ENCODE data around the gene AK8. TPM values are rescaled to one million over a fixed set of nuclear protein-coding genes. Genes with fewer than 3 reads are reported as not detected.

Gene AK8
- total and polyA plus RNA-seq, 9 donors, result 0.36 to 9.8 (median 1.6) TPM

DNA sequence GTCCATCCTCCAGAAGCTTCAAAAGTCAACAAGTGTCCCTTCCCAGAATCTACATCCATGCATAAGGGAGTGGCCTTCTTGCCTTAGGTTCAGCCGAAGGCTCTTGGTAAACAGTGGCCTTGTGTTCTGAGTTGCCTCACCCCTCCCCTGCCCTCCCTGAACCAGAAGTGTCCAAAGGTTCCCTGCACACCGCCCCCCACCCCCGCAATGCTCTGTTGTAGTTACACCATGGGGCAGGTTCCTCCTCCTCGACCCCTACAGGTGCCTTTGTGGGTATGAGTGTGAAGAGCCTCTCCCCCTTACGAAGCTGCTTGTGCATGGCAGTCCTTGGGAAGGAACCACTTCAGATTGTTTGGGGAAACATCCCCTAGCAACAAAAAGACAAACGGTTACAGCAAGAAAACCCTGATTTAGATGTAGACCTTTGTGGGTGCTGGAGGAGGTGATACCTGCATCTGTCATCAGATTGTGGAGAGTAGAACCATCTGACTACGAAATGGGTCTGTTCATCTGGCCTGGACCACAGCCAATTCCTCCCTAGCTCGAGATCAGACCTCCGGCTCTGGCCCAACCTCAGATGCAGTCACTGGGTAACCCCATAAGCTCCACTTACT, 7.7 kb upstream of the AK8 start:
- intact Hi-C loops (cut with DNase I), result no loop called here
- Histone ChIP-seq H3K4me1 (ENCODE audit: insufficient read depth) (no peaks in the 10 kb centered on the region), H3K36me3 (no peaks in the 10 kb centered on the region), H3K27ac (no peak overlapping the region), H3K4me3 (no peak overlapping the region), H3K9me3 (no peaks in the 10 kb centered on the region), H3K27me3 (no peaks in the 10 kb centered on the region)
- TF ChIP-seq, protein P1, sequence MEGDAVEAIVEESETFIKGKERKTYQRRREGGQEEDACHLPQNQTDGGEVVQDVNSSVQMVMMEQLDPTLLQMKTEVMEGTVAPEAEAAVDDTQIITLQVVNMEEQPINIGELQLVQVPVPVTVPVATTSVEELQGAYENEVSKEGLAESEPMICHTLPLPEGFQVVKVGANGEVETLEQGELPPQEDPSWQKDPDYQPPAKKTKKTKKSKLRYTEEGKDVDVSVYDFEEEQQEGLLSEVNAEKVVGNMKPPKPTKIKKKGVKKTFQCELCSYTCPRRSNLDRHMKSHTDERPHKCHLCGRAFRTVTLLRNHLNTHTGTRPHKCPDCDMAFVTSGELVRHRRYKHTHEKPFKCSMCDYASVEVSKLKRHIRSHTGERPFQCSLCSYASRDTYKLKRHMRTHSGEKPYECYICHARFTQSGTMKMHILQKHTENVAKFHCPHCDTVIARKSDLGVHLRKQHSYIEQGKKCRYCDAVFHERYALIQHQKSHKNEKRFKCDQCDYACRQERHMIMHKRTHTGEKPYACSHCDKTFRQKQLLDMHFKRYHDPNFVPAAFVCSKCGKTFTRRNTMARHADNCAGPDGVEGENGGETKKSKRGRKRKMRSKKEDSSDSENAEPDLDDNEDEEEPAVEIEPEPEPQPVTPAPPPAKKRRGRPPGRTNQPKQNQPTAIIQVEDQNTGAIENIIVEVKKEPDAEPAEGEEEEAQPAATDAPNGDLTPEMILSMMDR (IDR thresholded peaks at IDR 0.05), result no peak
- no peak for TF ChIP-seq POLR2A (IDR thresholded peaks at IDR 0.05)
- TF ChIP-seq EP300 (IDR thresholded peaks at IDR 0.05), result no peak
- DNase-seq, result no peak
- 54 to 68% (median 62%) methylated on average over 9 of the region's 9 CpGs for WGBS, 3 donors

DNA sequence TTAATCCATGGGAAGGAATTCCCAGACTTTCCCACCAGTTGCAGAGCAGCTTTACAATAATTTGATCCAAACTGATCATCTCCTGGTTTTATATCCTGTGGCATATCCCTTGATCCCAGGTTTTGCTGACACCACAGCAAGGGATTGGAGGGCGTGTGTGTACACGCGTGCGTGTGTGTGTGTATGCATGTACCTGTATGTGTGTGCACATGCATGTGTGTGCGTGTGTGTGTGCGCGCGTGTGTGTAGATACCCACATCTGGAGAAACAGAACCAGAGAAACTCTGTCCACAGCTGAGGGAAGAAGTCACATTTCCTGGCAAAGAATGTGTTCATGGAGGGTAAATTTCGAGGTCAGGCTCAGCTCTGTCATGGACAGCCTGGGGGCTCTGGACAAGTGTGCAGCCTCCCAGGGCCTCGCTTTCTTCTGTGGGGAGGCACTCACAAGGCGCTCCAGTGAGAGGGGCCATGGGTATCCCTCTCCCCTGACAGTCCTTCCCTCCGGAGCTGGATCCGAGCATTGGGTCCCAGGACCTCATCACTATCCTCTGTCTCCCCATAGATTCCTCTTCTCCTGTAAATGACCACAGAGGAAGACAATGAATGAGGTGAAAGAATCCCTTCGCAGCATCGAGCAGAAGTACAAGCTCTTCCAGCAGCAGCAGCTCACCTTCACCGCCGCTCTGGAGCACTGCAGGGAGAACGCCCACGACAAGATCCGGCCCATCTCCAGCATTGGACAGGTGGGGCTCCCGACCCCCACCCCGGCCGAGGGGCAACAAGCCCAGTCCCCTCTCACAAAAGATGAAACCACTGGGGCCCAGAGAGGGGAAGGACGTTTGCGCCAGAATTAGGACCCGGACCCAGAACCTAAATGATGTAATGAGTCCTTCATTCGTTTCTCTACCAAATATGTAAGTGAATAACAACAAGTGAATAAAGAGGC, 5.5 kb upstream of the AK8 start:
- Histone ChIP-seq H3K4me3 (no peak overlapping the region), H3K9me3 (no peaks in the 10 kb centered on the region), H3K36me3 (no peaks in the 10 kb centered on the region), H3K27ac (no peak overlapping the region), H3K4me1 (ENCODE audit: insufficient read depth) (no peaks in the 10 kb centered on the region), H3K27me3 (no peaks in the 10 kb centered on the region)
- 87 to 91% (median 90%) methylated on average over 27 of the region's 27 CpGs for WGBS, 3 donors
- no peak for DNase-seq
- intact Hi-C loops (cut with DNase I), result no loop called here
- TF ChIP-seq, protein P1 (IDR thresholded peaks at IDR 0.05), result no peak
- TF ChIP-seq EP300 (IDR thresholded peaks at IDR 0.05) (no peak), POLR2A (IDR thresholded peaks at IDR 0.05) (no peak)

DNA sequence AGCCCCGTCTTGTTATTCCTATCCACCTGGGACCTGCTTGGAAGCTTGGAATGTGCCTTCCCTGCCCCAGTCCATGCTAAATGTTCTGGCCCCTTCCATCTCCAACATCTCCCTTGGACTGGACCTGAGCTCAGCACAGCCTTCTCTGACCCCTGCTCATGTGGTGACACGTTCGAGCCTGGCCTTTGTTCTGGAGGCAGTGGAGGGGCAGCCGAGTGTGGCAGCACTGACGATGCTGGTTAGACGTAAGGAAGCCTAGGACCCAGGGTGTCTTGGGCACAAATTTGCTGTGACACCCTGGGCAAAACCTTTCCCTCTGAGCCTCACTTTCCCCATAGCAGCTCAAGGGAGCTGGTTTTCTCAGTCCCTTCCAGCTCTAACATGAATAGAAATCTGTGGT, 4.5 kb upstream of the AK8 start:
- Histone ChIP-seq H3K36me3 (no peaks in the 10 kb centered on the region), H3K27me3 (no peaks in the 10 kb centered on the region), H3K9me3 (no peaks in the 10 kb centered on the region), H3K4me1 (ENCODE audit: insufficient read depth) (peaks cover 2% of the 10 kb centered on the region), H3K4me3 (no peak overlapping the region), H3K27ac (no peak overlapping the region)
- TF ChIP-seq POLR2A (IDR thresholded peaks at IDR 0.05) (no peak), EP300 (IDR thresholded peaks at IDR 0.05) (no peak)
- TF ChIP-seq, protein P1 (IDR thresholded peaks at IDR 0.05), result no peak
- 76 to 78% (median 78%) methylated on average over 6 of the region's 6 CpGs for WGBS, 3 donors
- no peak for DNase-seq
- intact Hi-C loops (cut with DNase I), result no loop called here

DNA sequence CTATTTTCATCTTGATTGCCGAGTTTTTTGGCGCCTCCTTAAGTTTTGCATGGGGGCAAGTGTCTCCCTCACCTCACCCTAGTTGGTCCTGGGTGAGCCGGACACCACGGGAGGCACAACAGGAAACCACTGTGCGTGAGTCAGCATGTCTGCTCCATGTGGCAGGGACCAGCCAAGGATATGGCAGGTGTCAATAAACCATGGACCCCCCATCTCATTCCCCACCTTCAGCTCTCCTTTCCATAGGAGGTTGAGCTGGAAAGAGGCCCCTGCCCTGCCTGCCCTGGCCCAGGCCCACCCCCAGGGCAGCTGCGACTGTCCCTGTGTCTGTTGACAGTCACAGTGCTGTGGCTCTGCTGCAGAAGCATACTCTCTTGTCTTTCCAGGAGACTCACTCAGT, 3.7 kb upstream of the AK8 start:
- TF ChIP-seq EP300 (IDR thresholded peaks at IDR 0.05) (no peak), POLR2A (IDR thresholded peaks at IDR 0.05) (no peak)
- TF ChIP-seq, protein P1 (IDR thresholded peaks at IDR 0.05), result no peak
- H3K4me3 ChIP-seq, result no peak overlapping the region
- WGBS, 3 donors, result 81 to 89% (median 88%) methylated on average over 6 of the region's 6 CpGs
- no peak overlapping the region for H3K27ac ChIP-seq
- no peak for DNase-seq
- no peaks in the 10 kb centered on the region for H3K9me3 ChIP-seq
- no peaks in the 10 kb centered on the region for H3K36me3 ChIP-seq
- no peaks in the 10 kb centered on the region for H3K27me3 ChIP-seq
- peaks cover 4% of the 10 kb centered on the region for H3K4me1 ChIP-seq (ENCODE audit: insufficient read depth)
- intact Hi-C loops (cut with DNase I), result no loop called here

Data from ovary (tissue), 9 donors.